ENCODE data around the gene MRPL43. TPM values are rescaled to one million over a fixed set of nuclear protein-coding genes. Genes with fewer than 3 reads are reported as not detected.

MRPL43 gene
- total and polyA plus RNA-seq, 2 donors (not counting 3 experiments of a cell fraction or from before 2014, with no cell fraction given) = 75.0 to 144 TPM

DNA sequence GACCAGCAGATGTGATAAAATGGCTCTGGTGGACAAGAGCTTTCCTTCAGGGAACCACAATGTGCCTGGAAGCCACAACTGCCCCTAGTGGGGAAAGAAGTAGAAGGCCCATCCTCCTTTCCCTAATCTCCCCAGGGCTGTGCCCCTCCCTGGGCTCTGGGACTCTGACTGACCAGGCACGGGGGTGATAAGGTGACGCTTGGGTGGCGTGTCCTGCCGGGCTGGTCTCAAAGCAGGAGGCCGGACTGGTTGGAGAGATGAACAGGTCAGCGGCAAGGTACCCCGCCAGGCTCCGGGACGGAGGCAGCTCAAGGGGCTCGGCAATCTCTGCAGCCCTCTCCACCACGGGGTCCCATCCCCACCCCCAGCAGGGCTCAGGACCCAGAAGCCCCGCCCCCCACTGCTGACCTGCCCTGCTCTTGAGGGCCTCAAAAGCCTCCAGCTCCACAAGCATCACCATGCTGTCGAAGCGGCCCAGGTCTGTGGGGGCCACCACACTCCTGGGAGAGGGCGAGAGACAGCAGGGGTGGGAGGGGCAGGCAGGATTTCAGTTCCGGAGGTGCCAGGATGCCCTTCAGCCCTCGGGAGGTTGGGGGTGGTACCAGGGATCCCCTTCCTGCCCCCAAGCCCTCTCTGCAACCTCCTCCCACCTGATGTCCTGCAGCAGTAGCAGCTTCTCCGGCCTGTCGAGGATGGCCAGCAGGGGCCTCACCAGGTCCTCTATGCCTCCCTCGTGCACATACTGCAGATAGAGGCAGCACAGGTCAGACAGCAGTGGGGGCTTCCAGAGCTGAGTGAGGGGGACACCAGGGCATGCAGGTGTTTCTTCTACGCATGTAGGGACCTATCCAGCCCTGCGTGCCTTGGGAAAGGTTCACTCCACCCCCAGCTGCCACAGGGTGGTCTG is 24.5 kb upstream of the MRPL43 start:
- no peaks in the 10 kb centered on the region for H3K27me3 ChIP-seq (ENCODE audit: control insufficient read depth in 2 of 2, insufficient read depth in 2 of 2, low read length in 2 of 2)
- no peak overlapping the region for H3K4me2 ChIP-seq (ENCODE audit: insufficient read depth, low read length)
- no peak overlapping the region for H2AFZ ChIP-seq (ENCODE audit: low read depth, low read length)
- no peak for FAIRE-seq
- H3K27ac ChIP-seq (ENCODE audit: insufficient read depth, low read depth, low read length) = no peak overlapping the region
- no TSS peak for BruUV-seq (replicated peaks)
- no peak overlapping the region for H3K9ac ChIP-seq (replicated peaks; ENCODE audit: extremely low read depth, insufficient read depth, low read length)
- CTCF ChIA-PET = interaction anchor here (0.6 to 8.8 kb wide), 9 partner anchors 10 to 493 kb away, joined by 3 to 92 read pairs (median 5); partner anchors contain the start of gene LZTS2
- H3K4me3 ChIP-seq (replicated peaks in 1 of 3; ENCODE audit: insufficient read depth in 1 of 3, low read depth in 1 of 3, low read length in 3 of 3) = no peak overlapping the region
- peaks cover 2 to 4% of the 10 kb centered on the region in 2 experiments for H3K36me3 ChIP-seq (ENCODE audit: control insufficient read depth in 2 of 2, extremely low read depth in 1 of 2, insufficient read depth in 2 of 2, low read length in 2 of 2)
- POLR2A ChIA-PET = interaction anchor here (1.4 kb wide), 1 partner anchor 12 kb away, joined by 3 read pairs; the partner anchor contains the start of gene LZTS2
- no peaks in the 10 kb centered on the region for H3K9me1 ChIP-seq (replicated peaks; ENCODE audit: control insufficient read depth, extremely low read depth, insufficient read depth, low read length)
- H4K20me1 ChIP-seq (replicated peaks; ENCODE audit: control insufficient read depth, extremely low read depth, insufficient read depth, low read length) = no peaks in the 10 kb centered on the region
- peaks cover 13% of the 10 kb centered on the region for H3K4me1 ChIP-seq (ENCODE audit: control insufficient read depth, extremely low read depth, insufficient read depth, low read length)
- DNase-seq (ENCODE audit: low read depth, low spot score) = no peak
- H3K79me2 ChIP-seq (ENCODE audit: control insufficient read depth, insufficient read depth, low read length) = no peaks in the 10 kb centered on the region
- intact Hi-C loops (cut with micrococcal nuclease) (loop anchor here (5.0 to 10.0 kb wide), 2 partner anchors 97 to 339 kb away; partner anchors contain the start of gene SLF2), dilution Hi-C loops (cut with MboI; ENCODE audit: extremely low pct_ligation_motif_present, low sequenced_read_pairs) (no loop called here)
- no peaks in the 10 kb centered on the region for H3K9me3 ChIP-seq (replicated peaks; ENCODE audit: control insufficient read depth, insufficient read depth, low read length)
- TF ChIP-seq, protein P1, sequence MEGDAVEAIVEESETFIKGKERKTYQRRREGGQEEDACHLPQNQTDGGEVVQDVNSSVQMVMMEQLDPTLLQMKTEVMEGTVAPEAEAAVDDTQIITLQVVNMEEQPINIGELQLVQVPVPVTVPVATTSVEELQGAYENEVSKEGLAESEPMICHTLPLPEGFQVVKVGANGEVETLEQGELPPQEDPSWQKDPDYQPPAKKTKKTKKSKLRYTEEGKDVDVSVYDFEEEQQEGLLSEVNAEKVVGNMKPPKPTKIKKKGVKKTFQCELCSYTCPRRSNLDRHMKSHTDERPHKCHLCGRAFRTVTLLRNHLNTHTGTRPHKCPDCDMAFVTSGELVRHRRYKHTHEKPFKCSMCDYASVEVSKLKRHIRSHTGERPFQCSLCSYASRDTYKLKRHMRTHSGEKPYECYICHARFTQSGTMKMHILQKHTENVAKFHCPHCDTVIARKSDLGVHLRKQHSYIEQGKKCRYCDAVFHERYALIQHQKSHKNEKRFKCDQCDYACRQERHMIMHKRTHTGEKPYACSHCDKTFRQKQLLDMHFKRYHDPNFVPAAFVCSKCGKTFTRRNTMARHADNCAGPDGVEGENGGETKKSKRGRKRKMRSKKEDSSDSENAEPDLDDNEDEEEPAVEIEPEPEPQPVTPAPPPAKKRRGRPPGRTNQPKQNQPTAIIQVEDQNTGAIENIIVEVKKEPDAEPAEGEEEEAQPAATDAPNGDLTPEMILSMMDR (IDR thresholded peaks at IDR 0.05; ENCODE audit: extremely low read depth in 1 of 2, insufficient read depth in 1 of 2, low read depth in 1 of 2, low read length in 2 of 2) = peak; percentile 28 to 51
- no peak for TF ChIP-seq GATA2 (IDR thresholded peaks at IDR 0.05; ENCODE audit: insufficient read depth, insufficient read length, low read depth, low read length)

DNA sequence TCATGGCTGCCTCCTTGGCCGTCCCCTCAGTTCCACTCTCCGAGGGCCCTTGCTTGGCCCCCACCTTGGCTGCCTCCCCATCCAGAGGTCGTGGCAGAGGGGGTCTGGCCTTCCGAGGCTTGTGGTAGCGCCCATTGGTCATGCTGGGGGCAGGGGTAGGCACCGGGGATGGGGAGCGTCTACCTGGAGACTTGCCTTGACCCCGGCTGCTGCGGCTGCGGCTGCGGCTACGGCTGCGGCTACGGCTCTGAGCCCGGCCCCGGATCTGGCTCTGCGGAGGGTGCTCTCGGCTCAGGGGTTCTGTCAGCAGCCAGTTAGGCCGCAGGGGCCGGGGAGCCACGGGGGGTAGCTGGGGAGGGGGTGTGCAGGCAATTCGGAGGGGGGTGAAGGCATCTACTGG is 23.0 kb upstream of the MRPL43 start:
- BruUV-seq (replicated peaks) = no TSS peak
- Histone ChIP-seq H3K9me1 (replicated peaks; ENCODE audit: control insufficient read depth, extremely low read depth, insufficient read depth, low read length) (no peaks in the 10 kb centered on the region), H2AFZ (ENCODE audit: low read depth, low read length) (no peak overlapping the region), H3K4me1 (ENCODE audit: control insufficient read depth, extremely low read depth, insufficient read depth, low read length) (peaks cover 13% of the 10 kb centered on the region), H3K4me2 (ENCODE audit: insufficient read depth, low read length) (no peak overlapping the region), H3K79me2 (ENCODE audit: control insufficient read depth, insufficient read depth, low read length) (no peaks in the 10 kb centered on the region), H3K4me3 (replicated peaks in 1 of 3; ENCODE audit: insufficient read depth in 1 of 3, low read depth in 1 of 3, low read length in 3 of 3) (no peak overlapping the region), H3K9me3 (replicated peaks; ENCODE audit: control insufficient read depth, insufficient read depth, low read length) (no peaks in the 10 kb centered on the region), H3K27me3 (ENCODE audit: control insufficient read depth in 2 of 2, insufficient read depth in 2 of 2, low read length in 2 of 2) (no peaks in the 10 kb centered on the region), H3K27ac (ENCODE audit: insufficient read depth, low read depth, low read length) (no peak overlapping the region), H4K20me1 (replicated peaks; ENCODE audit: control insufficient read depth, extremely low read depth, insufficient read depth, low read length) (no peaks in the 10 kb centered on the region), H3K36me3 (ENCODE audit: control insufficient read depth in 2 of 2, extremely low read depth in 1 of 2, insufficient read depth in 2 of 2, low read length in 2 of 2) (peaks cover 6 to 14% of the 10 kb centered on the region in 2 experiments), H3K9ac (replicated peaks; ENCODE audit: extremely low read depth, insufficient read depth, low read length) (no peak overlapping the region)
- dilution Hi-C loops (cut with MboI; ENCODE audit: extremely low pct_ligation_motif_present, low sequenced_read_pairs) (no loop called here), intact Hi-C loops (cut with micrococcal nuclease) (loop anchor here (5.0 to 10.0 kb wide), 2 partner anchors 96 to 338 kb away; partner anchors contain the start of gene SLF2)
- ChIA-PET CTCF (interaction anchor here (1.0 to 8.8 kb wide), 2 partner anchors 15 to 22 kb away, joined by 5 to 92 read pairs; no protein-coding TSS in a partner anchor), POLR2A (no interaction called here)
- DNase-seq (ENCODE audit: low read depth, low spot score) (no peak), FAIRE-seq (no peak)
- no peak for TF ChIP-seq MYC (IDR thresholded peaks at IDR 0.05; ENCODE audit: low read depth, low read length)
- TF ChIP-seq, protein P1 (IDR thresholded peaks at IDR 0.05; ENCODE audit: extremely low read depth in 1 of 2, insufficient read depth in 1 of 2, low read depth in 1 of 2, low read length in 2 of 2) = no peak
- no peak for TF ChIP-seq EZH2 (IDR thresholded peaks at IDR 0.05; ENCODE audit: borderline replicate concordance, low read depth, low read length, severe bottlenecking)
- TF ChIP-seq GATA2 (IDR thresholded peaks at IDR 0.05; ENCODE audit: insufficient read depth, insufficient read length, low read depth, low read length) = no peak
- no peak for TF ChIP-seq JUN (IDR thresholded peaks at IDR 0.05; ENCODE audit: borderline replicate concordance, insufficient read depth, insufficient read length, low read depth)
- TF ChIP-seq POLR2A (IDR thresholded peaks at IDR 0.05; ENCODE audit: low read depth, low read length) = no peak
- no peak for TF ChIP-seq FOS (IDR thresholded peaks at IDR 0.05; ENCODE audit: borderline replicate concordance, insufficient read depth, low read length)
- no peak for TF ChIP-seq POLR2AphosphoS5 (IDR thresholded peaks at IDR 0.05; ENCODE audit: insufficient read depth, low read depth, low read length)
- TF ChIP-seq, protein P2, sequence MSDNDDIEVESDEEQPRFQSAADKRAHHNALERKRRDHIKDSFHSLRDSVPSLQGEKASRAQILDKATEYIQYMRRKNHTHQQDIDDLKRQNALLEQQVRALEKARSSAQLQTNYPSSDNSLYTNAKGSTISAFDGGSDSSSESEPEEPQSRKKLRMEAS (IDR thresholded peaks at IDR 0.05; ENCODE audit: insufficient read depth, insufficient read length) = no peak
